ENCODE data around the gene SNX30.

GRCh38 chr9:112833081-112833480, 82.5 kb downstream of the SNX30 start:
- TF ChIP-seq, protein P1, sequence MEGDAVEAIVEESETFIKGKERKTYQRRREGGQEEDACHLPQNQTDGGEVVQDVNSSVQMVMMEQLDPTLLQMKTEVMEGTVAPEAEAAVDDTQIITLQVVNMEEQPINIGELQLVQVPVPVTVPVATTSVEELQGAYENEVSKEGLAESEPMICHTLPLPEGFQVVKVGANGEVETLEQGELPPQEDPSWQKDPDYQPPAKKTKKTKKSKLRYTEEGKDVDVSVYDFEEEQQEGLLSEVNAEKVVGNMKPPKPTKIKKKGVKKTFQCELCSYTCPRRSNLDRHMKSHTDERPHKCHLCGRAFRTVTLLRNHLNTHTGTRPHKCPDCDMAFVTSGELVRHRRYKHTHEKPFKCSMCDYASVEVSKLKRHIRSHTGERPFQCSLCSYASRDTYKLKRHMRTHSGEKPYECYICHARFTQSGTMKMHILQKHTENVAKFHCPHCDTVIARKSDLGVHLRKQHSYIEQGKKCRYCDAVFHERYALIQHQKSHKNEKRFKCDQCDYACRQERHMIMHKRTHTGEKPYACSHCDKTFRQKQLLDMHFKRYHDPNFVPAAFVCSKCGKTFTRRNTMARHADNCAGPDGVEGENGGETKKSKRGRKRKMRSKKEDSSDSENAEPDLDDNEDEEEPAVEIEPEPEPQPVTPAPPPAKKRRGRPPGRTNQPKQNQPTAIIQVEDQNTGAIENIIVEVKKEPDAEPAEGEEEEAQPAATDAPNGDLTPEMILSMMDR (IDR thresholded peaks at IDR 0.05; ENCODE audit: poor library complexity), result no peak
- no peak for TF ChIP-seq EZH2phosphoT487 (IDR thresholded peaks at IDR 0.05; ENCODE audit: low read depth, severe bottlenecking, unreplicated experiment)
- no peak for TF ChIP-seq EZH2 (IDR thresholded peaks at IDR 0.05; ENCODE audit: borderline replicate concordance)

Data from hepatocyte (in vitro differentiated cells).